ENCODE measurements around the gene TMPRSS3. TPM values are rescaled to one million over a fixed set of nuclear protein-coding genes. Genes with fewer than 3 reads are reported as not detected.

The TMPRSS3 gene
- total and polyA plus RNA-seq, 3 donors from 2014 or later, result 0.40 to 0.56 TPM; not detected in 1

DNA sequence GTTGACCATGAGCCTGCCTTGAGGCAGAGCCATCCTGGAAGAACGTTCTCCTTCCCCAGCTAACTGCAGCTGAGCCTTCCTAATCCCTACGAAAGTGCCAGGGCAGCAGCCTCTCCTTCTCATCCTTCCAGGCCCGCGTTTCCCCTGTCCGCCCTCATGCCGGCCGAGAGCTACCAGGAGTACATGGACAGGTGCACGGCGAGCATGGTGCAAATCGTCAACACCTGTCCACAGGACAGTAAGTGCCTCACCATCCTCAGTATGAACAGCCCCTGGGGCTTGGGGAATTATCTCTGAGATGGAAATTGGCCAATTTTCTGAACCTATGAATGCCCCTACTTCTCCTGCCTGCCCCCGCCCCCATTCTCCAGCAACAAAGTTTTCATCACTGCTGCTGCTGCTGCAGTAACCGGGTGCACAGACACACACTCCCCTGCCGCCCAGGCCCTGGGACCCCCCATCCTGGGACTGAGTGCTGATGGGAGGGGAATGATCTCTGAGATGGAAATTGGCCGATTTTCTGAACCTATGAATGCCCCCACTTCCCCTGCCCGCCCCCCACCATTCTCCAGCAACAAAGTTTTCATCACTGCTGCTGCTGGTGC, 47.4 kb upstream of the TMPRSS3 start:
- Histone ChIP-seq H3K4me3 (no peak overlapping the region), H3K27me3 (no peaks in the 10 kb centered on the region), H3K9me3 (no peaks in the 10 kb centered on the region), H3K36me3 (ENCODE audit: low read depth, missing control alignments) (no peaks in the 10 kb centered on the region), H3K27ac (no peak overlapping the region), H3K4me1 (no peaks in the 10 kb centered on the region)
- intact Hi-C loops (cut with DNase I; ENCODE audit: low total_unique reads), result no loop called here
- WGBS, 2 donors, result 90 to 93% methylated on average over 15 of the region's 15 CpGs
- TF ChIP-seq, protein P1, sequence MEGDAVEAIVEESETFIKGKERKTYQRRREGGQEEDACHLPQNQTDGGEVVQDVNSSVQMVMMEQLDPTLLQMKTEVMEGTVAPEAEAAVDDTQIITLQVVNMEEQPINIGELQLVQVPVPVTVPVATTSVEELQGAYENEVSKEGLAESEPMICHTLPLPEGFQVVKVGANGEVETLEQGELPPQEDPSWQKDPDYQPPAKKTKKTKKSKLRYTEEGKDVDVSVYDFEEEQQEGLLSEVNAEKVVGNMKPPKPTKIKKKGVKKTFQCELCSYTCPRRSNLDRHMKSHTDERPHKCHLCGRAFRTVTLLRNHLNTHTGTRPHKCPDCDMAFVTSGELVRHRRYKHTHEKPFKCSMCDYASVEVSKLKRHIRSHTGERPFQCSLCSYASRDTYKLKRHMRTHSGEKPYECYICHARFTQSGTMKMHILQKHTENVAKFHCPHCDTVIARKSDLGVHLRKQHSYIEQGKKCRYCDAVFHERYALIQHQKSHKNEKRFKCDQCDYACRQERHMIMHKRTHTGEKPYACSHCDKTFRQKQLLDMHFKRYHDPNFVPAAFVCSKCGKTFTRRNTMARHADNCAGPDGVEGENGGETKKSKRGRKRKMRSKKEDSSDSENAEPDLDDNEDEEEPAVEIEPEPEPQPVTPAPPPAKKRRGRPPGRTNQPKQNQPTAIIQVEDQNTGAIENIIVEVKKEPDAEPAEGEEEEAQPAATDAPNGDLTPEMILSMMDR (IDR thresholded peaks at IDR 0.05), result no peak
- TF ChIP-seq POLR2A (IDR thresholded peaks at IDR 0.05), result no peak
- no peak for DNase-seq

DNA sequence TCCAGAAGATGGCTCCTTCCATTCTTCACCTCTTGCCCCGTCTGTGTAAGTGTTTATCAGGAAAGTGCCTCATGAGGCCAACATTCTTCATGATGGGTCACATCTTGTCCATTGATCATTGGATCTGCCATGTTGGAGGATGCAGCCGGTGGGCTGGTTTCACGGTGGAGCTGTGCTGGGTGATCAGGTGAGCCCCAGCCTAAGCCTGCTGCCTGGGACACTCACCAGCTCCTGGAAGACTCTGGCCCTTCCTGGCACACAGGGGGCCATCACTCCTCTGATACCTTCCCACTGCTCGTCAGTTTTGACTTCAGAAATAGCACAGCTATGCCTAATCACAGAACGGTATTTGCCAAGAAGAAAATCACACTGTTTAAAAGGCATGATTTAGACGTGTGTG, 46.1 kb upstream of the TMPRSS3 start:
- H3K4me3 ChIP-seq, result no peak overlapping the region
- H3K27ac ChIP-seq, result no peak overlapping the region
- WGBS, 2 donors, result 82 to 83% methylated on average over 6 of the region's 6 CpGs
- no peaks in the 10 kb centered on the region for H3K9me3 ChIP-seq
- intact Hi-C loops (cut with DNase I; ENCODE audit: low total_unique reads), result no loop called here
- TF ChIP-seq POLR2A (IDR thresholded peaks at IDR 0.05), result no peak
- TF ChIP-seq, protein P1 (IDR thresholded peaks at IDR 0.05), result no peak
- H3K27me3 ChIP-seq, result no peaks in the 10 kb centered on the region
- H3K4me1 ChIP-seq, result no peaks in the 10 kb centered on the region
- H3K36me3 ChIP-seq (ENCODE audit: low read depth, missing control alignments), result no peaks in the 10 kb centered on the region
- no peak for DNase-seq

DNA sequence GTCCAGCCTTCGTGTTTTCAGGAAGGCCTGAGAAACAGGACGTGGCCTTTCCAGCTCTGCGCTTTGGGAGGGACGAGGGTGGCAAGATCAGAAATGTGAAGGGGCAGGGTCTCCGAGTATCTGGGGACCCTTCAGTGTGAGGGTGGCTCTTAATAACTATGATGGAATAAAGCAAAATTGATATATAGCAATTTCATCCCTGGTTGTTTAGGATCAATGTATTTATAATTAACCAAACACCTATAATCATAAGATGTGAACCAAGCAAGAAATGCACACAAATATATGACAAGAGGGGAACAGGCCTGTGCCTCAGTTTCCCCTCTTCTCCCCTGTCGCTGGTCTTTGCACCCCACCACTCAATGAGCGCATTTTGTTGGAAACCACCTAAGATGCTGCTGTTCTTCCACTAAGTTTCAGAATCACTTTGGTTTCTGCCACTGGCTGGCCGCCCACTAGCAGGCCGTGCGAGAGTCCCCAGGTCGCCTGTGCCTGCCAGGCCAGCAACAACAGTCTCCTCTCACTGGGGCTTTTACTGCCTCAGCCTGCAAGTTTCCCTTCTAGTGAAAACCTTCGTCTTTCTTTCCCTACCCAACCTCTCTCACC, 44.4 kb upstream of the TMPRSS3 start:
- intact Hi-C loops (cut with DNase I; ENCODE audit: low total_unique reads), result no loop called here
- 84 to 86% methylated on average over 12 of the region's 12 CpGs for WGBS, 2 donors
- TF ChIP-seq, protein P1 (IDR thresholded peaks at IDR 0.05), result no peak
- TF ChIP-seq POLR2A (IDR thresholded peaks at IDR 0.05), result no peak

DNA sequence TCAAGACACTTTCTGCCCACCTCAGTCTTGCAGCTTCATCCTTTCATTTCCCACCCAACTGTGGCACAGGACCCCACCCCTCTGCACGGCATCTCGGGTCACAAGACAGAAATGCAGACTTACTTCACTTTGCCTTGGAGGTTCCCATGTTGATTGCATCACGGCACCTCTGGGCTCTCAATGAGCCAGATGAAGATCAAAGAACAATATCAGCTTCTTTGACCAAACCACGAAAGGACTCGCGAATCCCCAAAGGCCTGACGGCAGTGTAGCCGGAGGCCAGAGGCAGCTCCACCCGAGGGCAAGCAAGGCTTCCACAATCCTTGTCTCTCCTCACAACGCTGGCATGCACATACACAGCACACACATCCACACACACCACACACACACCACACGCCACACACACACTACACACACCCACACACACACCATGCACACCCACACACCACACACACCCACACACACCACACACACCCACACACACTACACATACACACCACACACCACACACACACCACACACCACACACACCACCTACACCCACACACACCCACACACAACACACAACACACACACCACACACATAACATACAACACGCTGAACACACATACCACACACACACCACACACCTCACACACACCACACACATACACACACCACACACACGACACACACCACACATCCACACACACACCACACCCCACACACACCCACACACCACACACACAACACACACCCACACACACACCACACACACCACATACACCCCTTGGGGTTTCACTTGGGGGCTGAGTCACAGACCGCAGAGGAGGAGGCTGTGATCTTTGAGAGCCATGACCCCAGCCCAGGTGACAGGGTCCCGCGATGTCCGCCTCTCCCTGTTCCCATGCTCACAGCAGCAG, 43.7 kb upstream of the TMPRSS3 start:
- 81 to 89% methylated on average over 10 to 17 of the region's 17 CpGs for WGBS, 2 donors
- no peaks in the 10 kb centered on the region for H3K36me3 ChIP-seq (ENCODE audit: low read depth, missing control alignments)
- no peak overlapping the region for H3K27ac ChIP-seq
- intact Hi-C loops (cut with DNase I; ENCODE audit: low total_unique reads), result no loop called here
- TF ChIP-seq POLR2A (IDR thresholded peaks at IDR 0.05), result no peak
- TF ChIP-seq, protein P1 (IDR thresholded peaks at IDR 0.05), result no peak
- H3K4me1 ChIP-seq, result no peaks in the 10 kb centered on the region
- no peaks in the 10 kb centered on the region for H3K27me3 ChIP-seq
- H3K4me3 ChIP-seq, result no peak overlapping the region
- no peak for DNase-seq
- H3K9me3 ChIP-seq, result no peaks in the 10 kb centered on the region

More for the DNA sequence above, 44.4 kb upstream of the TMPRSS3 start:
- Histone ChIP-seq H3K27me3 (no peaks in the 10 kb centered on the region), H3K4me1 (no peaks in the 10 kb centered on the region), H3K36me3 (ENCODE audit: low read depth, missing control alignments) (no peaks in the 10 kb centered on the region), H3K4me3 (no peak overlapping the region), H3K27ac (no peak overlapping the region), H3K9me3 (no peaks in the 10 kb centered on the region)
- DNase-seq, result no peak
